GM12864 (cell line): ENCODE data around the gene SCAI.
"Not testable (repeated sequence)": the region's sequence is repeated elsewhere in the genome, so short reads cannot be mapped to it uniquely, and the experiment has no call there.

Experiments
- DNase-seq: peaks from one replicate; pipeline ENCODE4 v3.0.0-alpha.2; 2011; ENCODE audit warnings: low read depth
- H3K4me3 ChIP-seq: 2 replicates; pipeline ENCODE4 v1.5.1; 2011; ENCODE audit warnings: mild to moderate bottlenecking, low read depth, low read length, control low read depth
- CTCF ChIP-seq: IDR thresholded peaks from 2 replicates; pipeline ENCODE4 v1.5.1; 2011; ENCODE audit warnings: low read depth, mild to moderate bottlenecking, moderate library complexity, low read length, control low read depth, inconsistent platforms; ENCODE audit errors: missing control alignments

SCAI gene

DNA sequence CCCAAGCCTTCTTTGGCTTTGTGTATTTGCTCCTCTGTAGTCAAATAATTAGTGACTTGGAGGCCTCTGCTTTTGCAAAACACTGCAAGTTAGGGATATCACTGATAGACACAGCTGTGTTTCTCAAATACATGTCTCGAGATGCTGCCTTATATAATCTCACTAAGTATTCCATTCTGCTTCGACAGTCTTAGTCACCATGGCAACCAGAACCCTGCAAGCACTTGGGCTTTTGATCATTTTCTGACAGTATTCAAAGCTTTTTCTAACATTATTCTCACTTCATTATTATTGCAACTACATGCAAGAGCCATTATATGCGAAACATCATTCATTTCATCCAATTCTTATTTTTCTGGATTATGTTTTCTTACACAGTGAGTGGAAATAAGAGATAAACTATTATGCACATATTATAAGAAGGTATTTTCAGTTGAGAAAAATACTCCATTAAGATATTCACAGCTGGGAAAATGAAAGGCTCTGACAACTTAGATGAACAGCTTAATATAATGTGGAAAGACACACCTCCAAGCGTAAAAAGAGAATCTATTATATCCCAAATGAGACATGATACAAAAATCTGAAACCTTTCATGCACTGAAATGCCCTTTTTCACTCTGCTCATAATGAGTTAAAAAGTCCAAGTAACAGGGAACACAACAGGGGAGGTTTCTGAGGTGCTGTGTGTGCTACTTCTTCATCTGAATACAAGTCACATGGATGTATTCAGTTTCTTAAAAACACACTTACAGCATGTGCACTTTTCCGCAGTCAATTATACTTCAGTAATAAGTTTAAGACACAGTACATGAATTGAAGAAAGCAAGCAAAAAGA is 93.9 kb downstream of the SCAI start:
- no peak for TF ChIP-seq CTCF
- H3K4me3 ChIP-seq = no peak overlapping the region
- no peak for DNase-seq

DNA sequence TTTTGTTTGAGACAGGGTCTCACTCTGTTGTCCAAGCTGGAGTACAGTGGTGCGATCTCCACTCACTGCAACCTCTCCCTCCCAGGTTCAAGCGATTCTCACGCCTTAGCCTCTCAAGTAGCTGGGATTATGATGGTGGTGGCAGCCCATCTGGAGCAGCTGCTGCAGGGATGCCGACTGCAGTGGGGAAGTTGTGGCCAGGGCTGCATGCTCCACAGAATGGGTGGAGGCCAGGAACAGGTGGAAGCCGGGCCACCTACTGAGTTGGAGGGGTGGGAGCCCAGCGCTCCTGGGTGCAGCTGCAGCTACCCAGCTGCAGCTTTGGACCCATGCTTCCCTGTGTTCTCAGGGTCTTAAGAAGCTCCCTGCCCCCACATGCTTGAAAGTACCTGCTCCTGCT is 99.7 kb downstream of the SCAI start:
- no peak overlapping the region for H3K4me3 ChIP-seq
- DNase-seq = no peak
- TF ChIP-seq CTCF = no peak

GRCh38 chr9:125043148-125043547 is 100.2 kb downstream of the SCAI start:
- TF ChIP-seq CTCF = no peak
- DNase-seq = no peak
- no peak overlapping the region for H3K4me3 ChIP-seq

- no peak overlapping the region for H3K4me3 ChIP-seq
- TF ChIP-seq CTCF = no peak
- DNase-seq = no peak
Observed at GRCh38 chr9:125038166-125038565, 105.2 kb downstream of the SCAI start.

GRCh38 chr9:125028041-125028440 is 115.3 kb downstream of the SCAI start:
- H3K4me3 ChIP-seq = no peak overlapping the region
- TF ChIP-seq CTCF = no peak
- no peak for DNase-seq

DNA sequence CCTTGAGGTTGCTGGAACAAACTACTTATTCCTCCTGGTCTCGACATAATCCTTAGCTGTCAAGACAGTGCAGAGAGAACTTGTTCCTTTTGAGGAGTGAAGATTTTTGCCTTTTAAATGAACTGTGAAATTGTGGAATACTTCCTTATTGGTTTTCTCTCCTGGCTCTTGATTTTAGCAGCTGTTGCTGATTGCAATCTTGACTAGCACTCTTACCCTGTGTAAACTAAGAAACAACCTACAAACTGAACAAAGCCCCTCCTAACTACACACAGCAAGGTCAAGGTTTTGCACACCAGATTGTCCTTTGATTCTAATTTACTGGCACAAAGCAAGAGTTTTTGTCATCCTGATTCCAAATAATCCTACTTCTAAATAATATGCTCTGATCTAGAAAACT is 118.4 kb downstream of the SCAI start:
- no peak for DNase-seq
- TF ChIP-seq CTCF = no peak
- H3K4me3 ChIP-seq = no peak overlapping the region

DNA sequence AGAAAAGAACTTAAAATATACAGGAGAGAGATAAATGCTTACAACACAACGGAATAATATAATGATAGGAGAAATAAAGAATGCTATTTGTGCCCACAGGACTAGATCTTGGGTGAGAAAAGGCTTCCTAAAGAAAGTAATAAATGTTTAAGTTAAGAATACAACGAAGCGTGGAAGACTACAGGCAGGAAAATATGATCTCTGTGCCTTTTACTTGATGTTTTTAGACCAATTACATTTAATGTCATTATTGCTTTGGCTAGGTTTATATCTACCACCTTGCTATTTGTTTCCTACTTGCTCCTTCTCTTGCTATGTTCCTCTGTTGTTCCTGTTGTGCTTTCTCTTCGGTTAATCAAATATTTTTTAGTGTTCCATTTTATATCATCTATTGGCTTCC is 122.3 kb downstream of the SCAI start:
- no peak overlapping the region for H3K4me3 ChIP-seq
- TF ChIP-seq CTCF = no peak
- DNase-seq = no peak

DNA sequence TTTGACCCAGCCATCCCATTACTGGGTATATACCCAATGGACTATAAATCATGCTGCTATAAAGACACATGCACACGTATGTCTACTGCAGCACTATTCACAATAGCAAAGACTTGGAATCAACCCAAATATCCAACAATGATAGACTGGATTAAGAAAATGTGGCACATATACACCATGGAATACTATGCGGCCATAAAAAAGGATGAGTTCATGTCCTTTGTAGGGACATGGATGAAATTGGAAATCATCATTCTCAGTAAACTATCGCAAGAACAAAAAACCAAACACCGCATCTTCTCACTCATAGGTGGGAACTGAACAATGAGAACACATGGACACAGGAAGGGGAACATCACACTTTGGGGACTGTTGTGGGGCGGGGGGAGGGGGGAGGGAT is 127.7 kb downstream of the SCAI start:
- H3K4me3 ChIP-seq, DNase-seq: not testable (repeated sequence)

GRCh38 chr9:125012013-125012412 is 131.3 kb downstream of the SCAI start:
- H3K4me3 ChIP-seq, DNase-seq: not testable (repeated sequence)
